HCT116 (cell line): Measurements from ENCODE around the gene WDR44.

Experiments
- ELF1 ChIP-seq: IDR thresholded peaks from 2 replicates; pipeline ENCODE4 v1.6.1; 2012; ENCODE audit warnings: low read depth, borderline replicate concordance
- EZH2 ChIP-seq: fragments of 200-600 bp; sonication (generic); IDR thresholded peaks from 2 replicates; pipeline ENCODE4 v1.6.1; 2017; ENCODE audit warnings: antibody characterized with exemption, mixed run types
- EZH2phosphoT487 ChIP-seq: fragments of 200-600 bp; IDR thresholded peaks from 2 replicates; pipeline ENCODE4 v1.6.1; 2018; ENCODE audit warnings: antibody characterized with exemption, borderline replicate concordance
- POLR2A ChIP-seq: IDR thresholded peaks from 2 replicates; pipeline ENCODE4 v1.7.0; 2011; ENCODE audit warnings: borderline replicate concordance; ENCODE audit not compliant: insufficient read depth, insufficient read length; ENCODE audit errors: extremely low read depth
- RAD21 ChIP-seq: IDR thresholded peaks from 2 replicates; pipeline ENCODE4 v1.6.1; 2012; ENCODE audit warnings: low read depth, mild to moderate bottlenecking
- SP1 ChIP-seq: IDR thresholded peaks from 2 replicates; pipeline ENCODE4 v1.6.1; 2012; ENCODE audit warnings: low read depth
- SRF ChIP-seq: IDR thresholded peaks from 2 replicates; pipeline ENCODE4 v1.6.1; 2012; ENCODE audit warnings: low read depth
- ZFX ChIP-seq: fragments of 450-650 bp; IDR thresholded peaks from 2 replicates; pipeline ENCODE4 v1.6.1; 2017
- ZNF274 ChIP-seq: fragments of 200-500 bp; sonication (Bioruptor generic); IDR thresholded peaks from 2 replicates; pipeline ENCODE4 v1.6.1; 2014; ENCODE audit warnings: mild to moderate bottlenecking, low read depth, low read length, inconsistent platforms
- TF ChIP-seq, protein P1 (sequence below), 3 experiments: fragments of 200-600 bp in 1 of 3; sonication (generic) in 1 of 3; IDR thresholded peaks in 2 of 3; conservative IDR thresholded peaks in 1 of 3; 2 replicates each; pipeline ENCODE4 v1.5.1; 2012 to 2017; ENCODE audit warnings: low read depth in 2 of 3, low read length in 2 of 3, antibody characterized with exemption in 1 of 3, borderline replicate concordance in 1 of 3, control low read depth in 1 of 3, mild to moderate bottlenecking in 1 of 3, mixed read lengths in 1 of 3, mixed run types in 1 of 3, moderate library complexity in 1 of 3; ENCODE audit not compliant: insufficient read depth in 1 of 3

DNA sequence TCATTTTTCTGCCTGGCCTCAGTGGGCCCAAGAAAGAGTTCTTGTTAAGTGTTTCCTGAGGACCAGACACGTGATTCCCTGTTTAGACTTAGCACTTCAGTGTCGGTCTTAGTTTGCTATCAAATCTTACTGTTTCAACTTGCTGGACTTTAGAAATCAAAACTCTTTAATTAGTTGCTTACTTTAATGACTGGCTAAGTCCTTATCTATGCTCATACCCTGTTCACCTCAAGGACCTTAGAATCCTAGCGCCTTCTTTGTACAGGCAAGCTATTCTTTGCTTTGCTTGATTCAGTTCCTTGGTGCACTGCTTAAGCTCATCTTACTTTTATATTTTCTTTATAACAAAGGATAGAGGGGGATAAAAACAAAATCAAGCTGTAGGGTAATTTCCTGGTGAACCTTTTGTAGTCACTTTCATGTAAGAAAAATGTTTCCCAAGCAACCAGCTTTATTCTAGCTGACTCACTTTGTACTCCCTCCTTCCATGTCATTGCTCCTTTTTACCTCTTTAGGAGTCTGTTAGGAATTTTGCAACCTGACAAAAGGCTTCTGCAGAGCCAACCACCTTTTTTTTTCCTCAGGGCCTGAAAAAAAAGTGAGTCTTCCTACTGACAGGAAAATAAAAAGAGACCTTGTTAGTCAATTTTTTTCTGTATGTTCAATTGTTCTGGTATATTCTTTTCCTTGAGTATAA lies 14.7 kb downstream of the WDR44 start:
- no peak for TF ChIP-seq EZH2
- TF ChIP-seq, protein P1, sequence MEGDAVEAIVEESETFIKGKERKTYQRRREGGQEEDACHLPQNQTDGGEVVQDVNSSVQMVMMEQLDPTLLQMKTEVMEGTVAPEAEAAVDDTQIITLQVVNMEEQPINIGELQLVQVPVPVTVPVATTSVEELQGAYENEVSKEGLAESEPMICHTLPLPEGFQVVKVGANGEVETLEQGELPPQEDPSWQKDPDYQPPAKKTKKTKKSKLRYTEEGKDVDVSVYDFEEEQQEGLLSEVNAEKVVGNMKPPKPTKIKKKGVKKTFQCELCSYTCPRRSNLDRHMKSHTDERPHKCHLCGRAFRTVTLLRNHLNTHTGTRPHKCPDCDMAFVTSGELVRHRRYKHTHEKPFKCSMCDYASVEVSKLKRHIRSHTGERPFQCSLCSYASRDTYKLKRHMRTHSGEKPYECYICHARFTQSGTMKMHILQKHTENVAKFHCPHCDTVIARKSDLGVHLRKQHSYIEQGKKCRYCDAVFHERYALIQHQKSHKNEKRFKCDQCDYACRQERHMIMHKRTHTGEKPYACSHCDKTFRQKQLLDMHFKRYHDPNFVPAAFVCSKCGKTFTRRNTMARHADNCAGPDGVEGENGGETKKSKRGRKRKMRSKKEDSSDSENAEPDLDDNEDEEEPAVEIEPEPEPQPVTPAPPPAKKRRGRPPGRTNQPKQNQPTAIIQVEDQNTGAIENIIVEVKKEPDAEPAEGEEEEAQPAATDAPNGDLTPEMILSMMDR (IDR thresholded peaks at IDR 0.05 in 2 of 3, conservative IDR thresholded peaks at IDR 0.05 in 1 of 3; ENCODE audit: borderline replicate concordance in 1 of 3, insufficient read depth in 1 of 3, low read depth in 2 of 3, low read length in 2 of 3) = no peak
- TF ChIP-seq RAD21 = no peak
- no peak for TF ChIP-seq POLR2A
- no peak for TF ChIP-seq ZFX
- TF ChIP-seq EZH2phosphoT487 = no peak
- TF ChIP-seq ZNF274 = no peak
- TF ChIP-seq ELF1 = no peak
- TF ChIP-seq SP1 = no peak
- no peak for TF ChIP-seq SRF
